Central memory CD8-positive, alpha-beta T cell (primary cell): ENCODE measurements around the gene MRPS26.
"Not testable (repeated sequence)": the region's sequence is repeated elsewhere in the genome, so short reads cannot be mapped to it uniquely, and the experiment has no call there.

Experiments used
- ATAC-seq: fragments of 150-1000 bp; cut with Tn5 transposase; replicated peaks from 2 replicates; pipeline ENCODE4 v1.10.0; 2022; ENCODE audit warnings: mild to moderate bottlenecking, moderate FRiP score, moderate number of reproducible peaks; ENCODE audit not compliant: poor library complexity, severe bottlenecking; ENCODE audit errors: extremely low read depth
- DNase-seq, 2 donors: peaks; one replicate each; pipeline ENCODE4 v3.0.0; 2021; ENCODE audit warnings: low spot score in 2 of 2
- H3K27ac Mint-ChIP-seq: one replicate; pipeline ENCODE4 v1.8.0; 2022; ENCODE audit warnings: low read depth, mild to moderate bottlenecking, moderate library complexity, mixed read lengths
- H3K27me3 Mint-ChIP-seq: one replicate; pipeline ENCODE4 v1.8.0; 2022; ENCODE audit warnings: mixed read lengths
- H3K36me3 Mint-ChIP-seq: one replicate; pipeline ENCODE4 v1.8.0; 2022; ENCODE audit warnings: mild to moderate bottlenecking, moderate library complexity, mixed read lengths; ENCODE audit not compliant: insufficient read depth
- H3K4me1 Mint-ChIP-seq: one replicate; pipeline ENCODE4 v1.8.0; 2022; ENCODE audit warnings: mixed read lengths
- H3K4me3 Mint-ChIP-seq: one replicate; pipeline ENCODE4 v1.8.0; 2022; ENCODE audit warnings: mild to moderate bottlenecking, moderate library complexity, mixed read lengths
- H3K9me3 Mint-ChIP-seq: one replicate; pipeline ENCODE4 v1.8.0; 2022; ENCODE audit warnings: mixed read lengths

The MRPS26 gene

DNA sequence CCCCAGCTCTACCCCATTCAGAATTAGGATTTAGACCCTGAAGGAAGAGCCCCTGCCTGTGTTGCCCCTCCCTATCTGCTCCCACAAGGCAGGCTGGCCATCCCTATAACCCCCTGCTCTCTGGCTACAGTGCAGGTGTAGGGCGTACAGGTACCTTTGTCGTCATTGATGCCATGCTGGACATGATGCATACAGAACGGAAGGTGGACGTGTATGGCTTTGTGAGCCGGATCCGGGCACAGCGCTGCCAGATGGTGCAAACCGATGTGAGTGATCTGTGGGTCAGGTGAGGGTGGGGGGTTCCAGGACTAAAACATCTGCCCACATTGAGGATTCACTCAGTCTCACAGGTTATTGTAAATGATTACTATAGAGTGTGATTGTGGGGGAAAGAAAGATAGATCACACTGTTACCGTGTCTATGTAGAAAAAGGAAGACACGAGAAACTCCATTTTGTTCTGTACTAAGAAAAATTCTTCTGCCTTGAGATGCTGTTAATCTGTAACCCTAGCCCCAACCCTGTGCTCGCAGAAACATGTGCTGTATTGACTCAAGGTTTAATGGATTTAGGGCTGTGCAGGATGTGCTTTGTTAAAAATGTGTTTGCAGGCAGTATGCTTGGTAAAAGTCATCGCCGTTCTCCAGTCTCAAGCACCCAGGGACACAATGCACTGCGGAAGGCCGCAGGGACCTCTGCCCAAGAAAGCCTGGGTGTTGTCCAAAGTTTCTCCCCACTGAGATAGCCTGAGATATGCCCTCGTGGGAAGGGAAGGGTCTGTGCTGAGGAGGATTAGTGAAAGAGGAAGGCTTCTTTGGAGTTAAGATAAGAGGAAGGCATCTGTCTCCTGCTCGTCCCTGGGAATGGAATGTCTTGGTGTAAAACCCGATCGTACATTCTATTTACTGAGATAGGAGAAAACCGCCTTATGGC lies 23.0 kb upstream of the MRPS26 start:
- Mint-ChIP-seq H3K27ac (peak overlapping the region; percentile 32), H3K36me3 (peaks cover 54% of the 10 kb centered on the region)
- DNase-seq, H3K4me1 Mint-ChIP-seq, H3K9me3 Mint-ChIP-seq, H3K27me3 Mint-ChIP-seq, H3K4me3 Mint-ChIP-seq, ATAC-seq: not testable (repeated sequence)

DNA sequence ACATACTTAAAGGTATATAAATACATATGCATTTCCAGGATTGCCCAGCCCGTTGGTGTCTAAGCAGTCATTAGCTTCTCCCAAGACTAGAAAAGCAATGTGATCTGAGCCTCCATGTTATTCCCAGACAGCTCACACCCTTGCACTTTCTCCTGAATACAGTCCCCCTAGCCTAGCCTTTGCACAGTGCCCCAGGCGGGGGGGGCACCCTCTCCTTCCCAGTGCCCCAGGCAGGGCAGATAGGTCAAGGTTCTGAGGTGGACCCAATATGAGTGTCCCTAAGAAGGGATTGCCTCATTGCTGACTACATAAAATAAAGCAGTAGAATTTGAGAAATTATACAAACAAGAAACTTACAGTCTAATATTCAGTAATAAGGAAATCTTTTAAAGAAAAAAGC lies 17.9 kb upstream of the MRPS26 start:
- H3K4me3 Mint-ChIP-seq: no peak overlapping the region
- H3K9me3 Mint-ChIP-seq: no peaks in the 10 kb centered on the region
- peaks cover 49% of the 10 kb centered on the region for H3K36me3 Mint-ChIP-seq
- H3K4me1 Mint-ChIP-seq: no peaks in the 10 kb centered on the region
- no peak overlapping the region for H3K27ac Mint-ChIP-seq
- DNase-seq: no peak
- H3K27me3 Mint-ChIP-seq: no peaks in the 10 kb centered on the region
- no peak for ATAC-seq

DNA sequence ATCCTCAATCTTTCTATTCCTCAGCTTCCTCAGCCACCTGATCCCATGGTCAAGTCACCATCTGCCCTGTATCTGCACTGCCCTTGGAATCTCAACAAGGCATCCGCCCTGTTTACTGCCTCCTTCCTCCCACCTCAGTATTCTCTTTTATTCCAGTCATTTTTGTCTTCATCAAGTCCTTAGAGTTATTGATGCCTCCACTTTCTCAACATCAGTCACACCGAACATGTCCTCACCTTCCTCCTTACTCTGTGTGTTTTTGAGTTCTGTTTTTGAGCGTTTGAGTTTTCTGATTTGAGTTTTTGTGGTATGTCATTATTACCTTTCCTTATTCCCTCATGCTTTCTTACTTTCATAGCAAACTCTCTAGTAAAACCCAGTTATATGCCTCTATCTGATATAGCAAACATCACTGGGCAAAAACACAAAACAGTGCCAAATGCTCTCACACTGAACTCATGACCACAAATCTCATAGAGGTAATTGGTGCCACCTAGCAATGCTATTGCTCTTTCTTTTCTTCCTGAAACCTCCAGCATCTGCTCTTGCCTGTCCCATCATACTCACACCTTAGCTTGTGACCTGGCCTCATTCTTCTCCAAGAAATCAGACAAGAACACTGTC lies 14.2 kb upstream of the MRPS26 start:
- H3K9me3 Mint-ChIP-seq: no peaks in the 10 kb centered on the region
- ATAC-seq (no peak), DNase-seq (no peak)
- no peak overlapping the region for H3K4me3 Mint-ChIP-seq
- peaks cover 38% of the 10 kb centered on the region for H3K36me3 Mint-ChIP-seq
- no peaks in the 10 kb centered on the region for H3K27me3 Mint-ChIP-seq
- H3K4me1 Mint-ChIP-seq: no peaks in the 10 kb centered on the region
- no peak overlapping the region for H3K27ac Mint-ChIP-seq

- H3K9me3 Mint-ChIP-seq: no peaks in the 10 kb centered on the region
- H3K4me3 Mint-ChIP-seq: no peak overlapping the region
- ATAC-seq: no peak
- H3K36me3 Mint-ChIP-seq: peaks cover 37% of the 10 kb centered on the region
- H3K27ac Mint-ChIP-seq: no peak overlapping the region
- H3K4me1 Mint-ChIP-seq: no peaks in the 10 kb centered on the region
- H3K27me3 Mint-ChIP-seq: no peaks in the 10 kb centered on the region
- DNase-seq: no peak
Measured at GRCh38 chr20:3032624-3033023, 13.2 kb upstream of the MRPS26 start.

- Mint-ChIP-seq H3K4me3 (no peak overlapping the region), H3K9me3 (no peaks in the 10 kb centered on the region), H3K36me3 (peaks cover 35% of the 10 kb centered on the region), H3K27ac (no peak overlapping the region), H3K27me3 (no peaks in the 10 kb centered on the region), H3K4me1 (no peaks in the 10 kb centered on the region)
- no peak for DNase-seq
- no peak for ATAC-seq
Measured at GRCh38 chr20:3037654-3038053, 8.2 kb upstream of the MRPS26 start.

DNA sequence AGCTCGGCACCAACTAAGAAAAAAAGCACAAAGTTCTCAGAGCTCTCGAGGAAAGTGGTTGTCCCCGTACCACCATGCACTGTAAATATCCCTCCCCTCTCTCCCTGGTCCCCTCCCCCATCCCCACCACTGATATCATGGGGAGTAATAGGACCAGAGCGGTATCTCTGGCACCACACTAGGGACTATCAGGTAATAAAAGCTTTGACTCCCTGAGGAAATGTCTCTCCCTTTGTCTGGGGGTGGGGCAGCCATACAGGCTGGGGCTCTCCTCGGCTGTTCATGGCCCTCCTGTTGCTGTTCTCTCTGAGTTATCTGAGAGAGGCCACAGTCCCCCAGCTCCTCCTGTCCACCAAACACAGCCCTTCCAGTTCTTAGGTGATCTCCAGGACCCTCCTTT lies 7.4 kb upstream of the MRPS26 start:
- Mint-ChIP-seq H3K27me3 (no peaks in the 10 kb centered on the region), H3K4me3 (no peak overlapping the region), H3K4me1 (no peaks in the 10 kb centered on the region), H3K36me3 (peaks cover 37% of the 10 kb centered on the region), H3K27ac (no peak overlapping the region), H3K9me3 (no peaks in the 10 kb centered on the region)
- no peak for DNase-seq
- ATAC-seq: no peak

DNA sequence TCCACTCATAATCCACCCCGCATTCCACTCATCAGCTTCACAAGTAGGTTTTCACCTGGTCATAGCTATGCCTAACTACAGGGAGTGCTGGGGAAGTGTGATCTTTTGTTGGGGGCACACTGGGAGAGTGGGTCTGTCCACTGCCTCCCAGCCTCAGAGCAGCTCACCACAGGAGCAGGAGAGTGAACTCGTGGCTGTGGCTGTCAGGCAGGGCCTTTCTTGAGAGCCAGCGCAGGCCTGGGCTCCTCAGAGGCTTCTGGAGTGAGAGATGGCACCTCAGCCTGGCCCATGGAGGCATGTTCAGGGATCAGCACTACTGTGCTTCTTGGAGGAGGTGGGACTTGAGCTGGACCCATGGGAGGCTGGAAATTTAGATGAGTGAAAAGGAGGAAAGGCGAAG lies 6.4 kb upstream of the MRPS26 start:
- H3K27me3 Mint-ChIP-seq: no peaks in the 10 kb centered on the region
- no peaks in the 10 kb centered on the region for H3K9me3 Mint-ChIP-seq
- H3K4me1 Mint-ChIP-seq: no peaks in the 10 kb centered on the region
- DNase-seq (no peak), ATAC-seq (no peak)
- H3K36me3 Mint-ChIP-seq: peaks cover 38% of the 10 kb centered on the region
- H3K4me3 Mint-ChIP-seq: no peak overlapping the region
- peak overlapping the region; percentile 21 for H3K27ac Mint-ChIP-seq

- ATAC-seq: no peak
- Mint-ChIP-seq H3K27me3 (no peaks in the 10 kb centered on the region), H3K4me1 (peaks cover 3% of the 10 kb centered on the region), H3K4me3 (no peak overlapping the region), H3K27ac (peak overlapping the region; percentile 33), H3K9me3 (no peaks in the 10 kb centered on the region), H3K36me3 (peaks cover 38% of the 10 kb centered on the region)
- DNase-seq: no peak
Measured at GRCh38 chr20:3040086-3040485, 5.8 kb upstream of the MRPS26 start.

DNA sequence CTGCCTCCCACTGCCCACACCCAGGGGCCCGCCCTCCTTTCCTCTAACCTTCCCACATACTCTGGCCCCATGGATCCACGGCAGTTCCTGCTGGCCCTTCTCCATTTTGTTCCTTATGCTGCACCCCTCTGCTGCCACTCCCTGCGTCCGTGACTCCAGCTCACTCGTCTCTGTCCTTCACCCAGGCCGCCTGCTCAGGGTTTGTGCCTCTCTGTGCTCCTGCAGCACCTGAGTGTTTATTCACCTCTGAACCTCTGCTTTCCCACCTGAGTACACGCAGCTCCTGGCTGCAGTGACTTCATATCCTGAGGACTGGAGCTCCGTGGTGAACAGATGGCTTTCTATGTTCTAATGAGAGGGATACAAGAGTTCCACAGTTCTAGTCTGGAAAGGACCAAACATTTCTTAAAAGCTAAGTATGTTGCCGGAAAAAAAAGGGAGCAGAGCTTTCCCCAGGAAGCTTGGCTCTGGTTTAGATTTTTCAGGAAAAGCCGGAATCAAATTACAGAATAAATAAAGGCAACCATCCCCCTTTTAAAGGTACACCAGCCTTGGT lies 3.9 kb upstream of the MRPS26 start:
- Mint-ChIP-seq H3K9me3 (no peaks in the 10 kb centered on the region), H3K27ac (peak overlapping the region; percentile 55), H3K4me1 (peaks cover 12% of the 10 kb centered on the region), H3K27me3 (no peaks in the 10 kb centered on the region), H3K4me3 (no peak overlapping the region), H3K36me3 (peaks cover 33% of the 10 kb centered on the region)
- ATAC-seq: no peak
- DNase-seq: no peak

GRCh38 chr20:3042625-3043024 lies 3.2 kb upstream of the MRPS26 start:
- Mint-ChIP-seq H3K27ac (no peak overlapping the region), H3K36me3 (peaks cover 30% of the 10 kb centered on the region), H3K4me3 (no peak overlapping the region), H3K9me3 (no peaks in the 10 kb centered on the region), H3K4me1 (peaks cover 15% of the 10 kb centered on the region), H3K27me3 (no peaks in the 10 kb centered on the region)
- DNase-seq: no peak
- no peak for ATAC-seq

GRCh38 chr20:3043322-3043721 lies 2.5 kb upstream of the MRPS26 start, which contains the start of gene GNRH2:
Gene GNRH2, plus strand, starts transcription at chr20:3043622. Its CDS starts 793 bp downstream, at chr20:3044415.
- Mint-ChIP-seq H3K27me3 (no peaks in the 10 kb centered on the region), H3K36me3 (peaks cover 33% of the 10 kb centered on the region), H3K4me3 (no peak within 1 kb of the TSS), H3K9me3 (no peaks in the 10 kb centered on the region), H3K4me1 (peaks cover 15% of the 10 kb centered on the region), H3K27ac (no peak within 1 kb of the TSS)
- no peak for ATAC-seq
- no peak for DNase-seq

- Mint-ChIP-seq H3K4me3 (peak overlapping the region; percentile 85), H3K4me1 (peaks cover 15% of the 10 kb centered on the region), H3K36me3 (peaks cover 28% of the 10 kb centered on the region), H3K9me3 (no peaks in the 10 kb centered on the region), H3K27me3 (no peaks in the 10 kb centered on the region), H3K27ac (peak overlapping the region; percentile 42)
- no peak for ATAC-seq
- DNase-seq: no peak
Measured at GRCh38 chr20:3044336-3044965, 1.4 kb upstream of the MRPS26 start.
